Activated CD8-positive, alpha-beta memory T cell treated with anti-CD3 and anti-CD28 coated beads, Interleukin-2, amount 10 ng/mL, durations not matched to agents 7 days and 5 days (primary cell): ENCODE results near the gene SLX4IP. TPM values are rescaled to one million over a fixed set of nuclear protein-coding genes. Genes with fewer than 3 reads are reported as not detected.
A peak's percentile ranks its signal among the peaks of the same experiment; 100 is the strongest.

Experiments used
- ATAC-seq: fragments of 150-1000 bp; cut with Tn5 transposase; one replicate; pipeline ENCODE4 v1.10.0; 2021; ENCODE audit warnings: moderate library complexity
- CTCF ChIA-PET: fragments of 350-600 bp; sonication (Branson Sonifier 250); formaldehyde crosslinking; loops from one replicate; lab custom pipeline; 2021; ENCODE audit warnings: antibody characterized with exemption; lab: Charles Lee
- DNase-seq: peaks from one replicate; pipeline ENCODE4 v3.0.0-alpha.2; 2020
- H3K27ac Mint-ChIP-seq: one replicate; pipeline ENCODE4 v1.8.0; 2021; ENCODE audit warnings: mild to moderate bottlenecking, mixed read lengths
- H3K27me3 Mint-ChIP-seq: one replicate; pipeline ENCODE4 v1.8.0; 2021; ENCODE audit warnings: mixed read lengths
- H3K36me3 Mint-ChIP-seq: one replicate; pipeline ENCODE4 v1.8.0; 2021; ENCODE audit warnings: mild to moderate bottlenecking, mixed read lengths
- H3K4me1 Mint-ChIP-seq: one replicate; pipeline ENCODE4 v1.8.0; 2021; ENCODE audit warnings: mixed read lengths
- H3K4me3 Mint-ChIP-seq: one replicate; pipeline ENCODE4 v1.8.0; 2021; ENCODE audit warnings: mild to moderate bottlenecking, moderate library complexity, mixed read lengths
- H3K9me3 Mint-ChIP-seq: one replicate; pipeline ENCODE4 v1.8.0; 2022; ENCODE audit warnings: low read depth, mixed read lengths
- total RNA-seq, 2 experiments: library from RNA; stranded (reverse); gene quantifications; one replicate each; pipeline ENCODE4 v1.2.3, GENCODE V29; 2021

SLX4IP gene
- total RNA-seq, 2 experiments from 2014 or later: 6.0 to 6.1 TPM

- Mint-ChIP-seq H3K9me3 (no peaks in the 10 kb centered on the region), H3K4me3 (peak within 1 kb of the TSS; percentile 92), H3K4me1 (peaks cover 61% of the 10 kb centered on the region), H3K27ac (peak within 1 kb of the TSS; percentile 94), H3K27me3 (no peaks in the 10 kb centered on the region), H3K36me3 (no peaks in the 10 kb centered on the region)
- CTCF ChIA-PET: interaction anchor here (0.7 to 1.9 kb wide), 10 partner anchors 19 to 456 kb away, joined by 3 to 9 read pairs (median 5); no protein-coding TSS in a partner anchor
- peak; percentile 88 for DNase-seq
- ATAC-seq: peak; percentile 71
Observed at GRCh38 chr20:10433623-10434466, 1.3 kb upstream of the SLX4IP start, which contains the start of gene MKKS. Gene MKKS (minus strand): TSS chr20:10434222. CDS start chr20:10413514, 20,708 bp downstream.

GRCh38 chr20:10434467-10434831 is 656 bp upstream of the SLX4IP start:
- peak overlapping the region; percentile 92 for H3K4me3 Mint-ChIP-seq
- CTCF ChIA-PET: interaction anchor here (0.6 to 1.9 kb wide), 9 partner anchors 18 to 237 kb away, joined by 3 to 9 read pairs (median 4); no protein-coding TSS in a partner anchor
- H3K27me3 Mint-ChIP-seq: no peaks in the 10 kb centered on the region
- no peaks in the 10 kb centered on the region for H3K36me3 Mint-ChIP-seq
- H3K27ac Mint-ChIP-seq: peak overlapping the region; percentile 94
- ATAC-seq (peak; percentile 59), DNase-seq (peak; percentile 84)
- H3K4me1 Mint-ChIP-seq: peaks cover 55% of the 10 kb centered on the region
- no peaks in the 10 kb centered on the region for H3K9me3 Mint-ChIP-seq

GRCh38 chr20:10436053-10436699 is 1.1 kb downstream of the SLX4IP start:
- Mint-ChIP-seq H3K36me3 (peaks cover 2% of the 10 kb centered on the region), H3K4me3 (no peak overlapping the region), H3K9me3 (no peaks in the 10 kb centered on the region), H3K4me1 (peaks cover 51% of the 10 kb centered on the region), H3K27ac (peak overlapping the region; percentile 43), H3K27me3 (no peaks in the 10 kb centered on the region)
- CTCF ChIA-PET: interaction anchor here (1.1 to 1.7 kb wide), 3 partner anchors 13 to 100 kb away, joined by 3 to 5 read pairs (median 4); no protein-coding TSS in a partner anchor
- ATAC-seq (no peak), DNase-seq (no peak)

- no peaks in the 10 kb centered on the region for H3K27me3 Mint-ChIP-seq
- CTCF ChIA-PET: interaction anchor here (1.7 kb wide), 1 partner anchor 98 kb away, joined by 6 read pairs; no protein-coding TSS in a partner anchor
- no peak for ATAC-seq
- DNase-seq: no peak
- H3K4me3 Mint-ChIP-seq: no peak overlapping the region
- H3K36me3 Mint-ChIP-seq: peaks cover 4% of the 10 kb centered on the region
- peaks cover 37% of the 10 kb centered on the region for H3K4me1 Mint-ChIP-seq
- H3K27ac Mint-ChIP-seq: no peak overlapping the region
- H3K9me3 Mint-ChIP-seq: no peaks in the 10 kb centered on the region
Observed at GRCh38 chr20:10438217-10438616, 3.1 kb downstream of the SLX4IP start.

GRCh38 chr20:10443936-10444335 is 8.8 kb downstream of the SLX4IP start:
- Mint-ChIP-seq H3K4me3 (no peak overlapping the region), H3K27ac (no peak overlapping the region), H3K9me3 (no peaks in the 10 kb centered on the region), H3K4me1 (peaks cover 26% of the 10 kb centered on the region), H3K36me3 (peaks cover 9% of the 10 kb centered on the region), H3K27me3 (no peaks in the 10 kb centered on the region)
- CTCF ChIA-PET: no interaction called here
- no peak for DNase-seq
- no peak for ATAC-seq

GRCh38 chr20:10445758-10446157 is 10.7 kb downstream of the SLX4IP start:
- H3K27ac Mint-ChIP-seq: no peak overlapping the region
- no peak for DNase-seq
- ATAC-seq: no peak
- H3K9me3 Mint-ChIP-seq: no peaks in the 10 kb centered on the region
- no peaks in the 10 kb centered on the region for H3K27me3 Mint-ChIP-seq
- H3K4me1 Mint-ChIP-seq: peaks cover 24% of the 10 kb centered on the region
- CTCF ChIA-PET: no interaction called here
- peaks cover 7% of the 10 kb centered on the region for H3K36me3 Mint-ChIP-seq
- no peak overlapping the region for H3K4me3 Mint-ChIP-seq

GRCh38 chr20:10447028-10447427 is 11.9 kb downstream of the SLX4IP start:
- Mint-ChIP-seq H3K36me3 (peaks cover 7% of the 10 kb centered on the region), H3K27me3 (no peaks in the 10 kb centered on the region), H3K4me1 (peaks cover 21% of the 10 kb centered on the region), H3K9me3 (no peaks in the 10 kb centered on the region), H3K27ac (peak overlapping the region; percentile 89), H3K4me3 (peak overlapping the region; percentile 73)
- ATAC-seq: peak; percentile 98
- peak; percentile 84 for DNase-seq
- CTCF ChIA-PET: no interaction called here

GRCh38 chr20:10448270-10449156 is 13.4 kb downstream of the SLX4IP start:
- Mint-ChIP-seq H3K9me3 (no peaks in the 10 kb centered on the region), H3K36me3 (peaks cover 5% of the 10 kb centered on the region), H3K4me3 (no peak overlapping the region), H3K4me1 (peaks cover 30% of the 10 kb centered on the region), H3K27ac (peak overlapping the region; percentile 12), H3K27me3 (no peaks in the 10 kb centered on the region)
- no peak for DNase-seq
- no peak for ATAC-seq
- CTCF ChIA-PET: interaction anchor here (0.8 kb wide), 1 partner anchor 12 kb away, joined by 3 read pairs; no protein-coding TSS in a partner anchor

- Mint-ChIP-seq H3K4me1 (peaks cover 37% of the 10 kb centered on the region), H3K4me3 (no peak overlapping the region), H3K27ac (no peak overlapping the region), H3K27me3 (no peaks in the 10 kb centered on the region), H3K9me3 (no peaks in the 10 kb centered on the region), H3K36me3 (peaks cover 5% of the 10 kb centered on the region)
- CTCF ChIA-PET: interaction anchor here (0.8 kb wide), 1 partner anchor 13 kb away, joined by 3 read pairs; no protein-coding TSS in a partner anchor
- DNase-seq (no peak), ATAC-seq (no peak)
Observed at GRCh38 chr20:10449270-10449669, 14.2 kb downstream of the SLX4IP start.

- Mint-ChIP-seq H3K27ac (peak overlapping the region; percentile 67), H3K36me3 (peaks cover 15% of the 10 kb centered on the region), H3K4me1 (peaks cover 19% of the 10 kb centered on the region), H3K27me3 (no peaks in the 10 kb centered on the region), H3K9me3 (peaks cover 5% of the 10 kb centered on the region), H3K4me3 (peak overlapping the region; percentile 10)
- CTCF ChIA-PET: interaction anchor here (0.7 to 2.5 kb wide), 5 partner anchors 14 to 83 kb away, joined by 3 to 9 read pairs (median 5); partner anchors contain the start of genes MKKS and SLX4IP
- peak; percentile 87 for ATAC-seq
- DNase-seq: peak; percentile 66
Observed at GRCh38 chr20:10453241-10453640, 18.1 kb downstream of the SLX4IP start.

- DNase-seq (no peak), ATAC-seq (no peak)
- Mint-ChIP-seq H3K27ac (peak overlapping the region; percentile 48), H3K9me3 (peaks cover 11% of the 10 kb centered on the region), H3K4me1 (peaks cover 19% of the 10 kb centered on the region), H3K4me3 (no peak overlapping the region), H3K36me3 (peaks cover 25% of the 10 kb centered on the region), H3K27me3 (no peaks in the 10 kb centered on the region)
- CTCF ChIA-PET: interaction anchor here (2.5 kb wide), 1 partner anchor 20 kb away, joined by 9 read pairs; the partner anchor contains the start of genes MKKS and SLX4IP
Observed at GRCh38 chr20:10454151-10454750, 19.1 kb downstream of the SLX4IP start.

- Mint-ChIP-seq H3K4me1 (peaks cover 17% of the 10 kb centered on the region), H3K27ac (no peak overlapping the region), H3K4me3 (no peak overlapping the region), H3K9me3 (peaks cover 16% of the 10 kb centered on the region), H3K27me3 (no peaks in the 10 kb centered on the region), H3K36me3 (peaks cover 58% of the 10 kb centered on the region)
- CTCF ChIA-PET: no interaction called here
- no peak for ATAC-seq
- no peak for DNase-seq
Observed at GRCh38 chr20:10461495-10461894, 26.4 kb downstream of the SLX4IP start.
